A549 (cell line): ENCODE results near the gene UNC5A.

Experiments used
- CBX2 ChIP-seq: fragments of 200-600 bp; sonication (generic); IDR thresholded peaks from 2 replicates; pipeline ENCODE4 v1.6.1; 2016; ENCODE audit warnings: low read depth, mild to moderate bottlenecking, borderline replicate concordance
- CEBPB ChIP-seq, 2 experiments: fragments of >200 bp in 1 of 2; sonication (Bioruptor Twin) in 1 of 2; formaldehyde crosslinking in 1 of 2; IDR thresholded peaks; 2 replicates each; pipeline ENCODE4 v1.6.1; 2012 to 2016
- CHD2 ChIP-seq: fragments of 150-350 bp; IDR thresholded peaks from 2 replicates; pipeline ENCODE4 v1.6.1; 2014; ENCODE audit warnings: low read length; ENCODE audit not compliant: partially characterized antibody
- ESRRA ChIP-seq: fragments of 150-350 bp; IDR thresholded peaks from 2 replicates; pipeline ENCODE4 v1.6.1; 2014; ENCODE audit warnings: mild to moderate bottlenecking, low read length, borderline replicate concordance
- POLR2A ChIP-seq: IDR thresholded peaks from 2 replicates; pipeline ENCODE4 v1.6.1; 2012; ENCODE audit warnings: mild to moderate bottlenecking, low read length
- RAD21 ChIP-seq, 2 experiments: fragments of >200 bp in 1 of 2; sonication (Bioruptor Twin) in 1 of 2; formaldehyde crosslinking in 1 of 2; IDR thresholded peaks in 1 of 2; conservative IDR thresholded peaks in 1 of 2; 2 replicates in 1 of 2; 3 replicates in 1 of 2; pipeline ENCODE4 v1.6.1; 2012 to 2018; ENCODE audit warnings: inconsistent platforms in 1 of 2
- SMC3 ChIP-seq: fragments of >200 bp; sonication (Bioruptor Twin); formaldehyde crosslinking; IDR thresholded peaks from 3 replicates; pipeline ENCODE4 v1.6.1; 2018; ENCODE audit warnings: inconsistent platforms
- TF ChIP-seq, protein P1 (sequence below): fragments of >200 bp; sonication (Bioruptor Twin); formaldehyde crosslinking; IDR thresholded peaks from 3 replicates; pipeline ENCODE4 v1.5.1; 2016
- TF ChIP-seq, protein P2 (sequence below): fragments of 150-350 bp; IDR thresholded peaks from 2 replicates; pipeline ENCODE4 v1.6.1; 2014; ENCODE audit warnings: low read depth, mild to moderate bottlenecking, low read length

DNA sequence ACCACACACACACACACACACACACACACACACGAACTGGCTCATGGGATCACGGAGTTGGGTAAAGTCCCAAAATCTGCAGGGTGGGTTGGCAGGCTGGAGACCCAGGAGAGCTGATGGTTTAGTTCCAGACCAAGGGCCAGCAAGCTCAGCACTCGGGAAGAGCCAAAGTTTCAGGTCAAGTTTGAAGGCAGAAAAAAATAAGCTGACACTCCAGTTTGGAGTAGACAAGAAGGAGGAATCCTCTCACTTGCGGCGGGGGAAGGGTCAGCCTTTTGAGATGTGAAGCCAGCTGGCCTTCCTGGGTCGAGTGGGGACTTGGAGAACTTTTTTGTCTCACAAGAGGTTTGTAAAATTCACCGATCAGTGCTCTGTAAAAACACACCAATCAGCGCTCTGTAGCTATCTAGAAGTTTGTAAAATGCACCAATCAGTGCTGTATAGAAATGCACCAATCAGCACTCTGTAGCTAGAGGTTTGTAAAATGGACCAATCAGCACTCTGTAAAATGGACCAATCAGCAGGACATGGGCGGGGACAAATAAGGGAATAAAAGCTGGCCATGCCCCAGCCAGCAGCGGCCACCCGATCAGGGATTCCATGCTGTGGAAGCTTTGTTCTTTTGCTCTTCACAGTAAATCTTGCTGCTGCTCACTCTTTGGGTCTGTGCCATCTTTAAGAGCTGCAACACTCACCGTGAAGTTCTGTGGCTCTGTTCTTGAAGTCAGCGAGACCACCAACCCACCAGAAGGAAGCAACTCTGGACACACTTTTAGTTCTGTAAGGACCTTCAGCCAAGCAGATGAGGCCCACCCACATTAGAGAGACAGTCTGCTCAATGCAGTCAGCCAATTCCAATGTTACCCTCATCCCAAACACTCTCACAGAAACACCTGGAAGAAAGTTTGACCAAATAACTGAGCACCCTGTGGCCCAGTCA lies 37.8 kb upstream of the UNC5A start:
- TF ChIP-seq CBX2 (no peak), RAD21 (conservative IDR thresholded peaks at IDR 0.05 in 1 of 2, IDR thresholded peaks at IDR 0.05 in 1 of 2) (no peak), CHD2 (no peak), POLR2A (no peak), SMC3 (no peak), CEBPB (IDR thresholded peaks at IDR 0.05) (no peak), ESRRA (no peak)
- TF ChIP-seq, protein P1, sequence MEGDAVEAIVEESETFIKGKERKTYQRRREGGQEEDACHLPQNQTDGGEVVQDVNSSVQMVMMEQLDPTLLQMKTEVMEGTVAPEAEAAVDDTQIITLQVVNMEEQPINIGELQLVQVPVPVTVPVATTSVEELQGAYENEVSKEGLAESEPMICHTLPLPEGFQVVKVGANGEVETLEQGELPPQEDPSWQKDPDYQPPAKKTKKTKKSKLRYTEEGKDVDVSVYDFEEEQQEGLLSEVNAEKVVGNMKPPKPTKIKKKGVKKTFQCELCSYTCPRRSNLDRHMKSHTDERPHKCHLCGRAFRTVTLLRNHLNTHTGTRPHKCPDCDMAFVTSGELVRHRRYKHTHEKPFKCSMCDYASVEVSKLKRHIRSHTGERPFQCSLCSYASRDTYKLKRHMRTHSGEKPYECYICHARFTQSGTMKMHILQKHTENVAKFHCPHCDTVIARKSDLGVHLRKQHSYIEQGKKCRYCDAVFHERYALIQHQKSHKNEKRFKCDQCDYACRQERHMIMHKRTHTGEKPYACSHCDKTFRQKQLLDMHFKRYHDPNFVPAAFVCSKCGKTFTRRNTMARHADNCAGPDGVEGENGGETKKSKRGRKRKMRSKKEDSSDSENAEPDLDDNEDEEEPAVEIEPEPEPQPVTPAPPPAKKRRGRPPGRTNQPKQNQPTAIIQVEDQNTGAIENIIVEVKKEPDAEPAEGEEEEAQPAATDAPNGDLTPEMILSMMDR: no peak
- TF ChIP-seq, protein P2, sequence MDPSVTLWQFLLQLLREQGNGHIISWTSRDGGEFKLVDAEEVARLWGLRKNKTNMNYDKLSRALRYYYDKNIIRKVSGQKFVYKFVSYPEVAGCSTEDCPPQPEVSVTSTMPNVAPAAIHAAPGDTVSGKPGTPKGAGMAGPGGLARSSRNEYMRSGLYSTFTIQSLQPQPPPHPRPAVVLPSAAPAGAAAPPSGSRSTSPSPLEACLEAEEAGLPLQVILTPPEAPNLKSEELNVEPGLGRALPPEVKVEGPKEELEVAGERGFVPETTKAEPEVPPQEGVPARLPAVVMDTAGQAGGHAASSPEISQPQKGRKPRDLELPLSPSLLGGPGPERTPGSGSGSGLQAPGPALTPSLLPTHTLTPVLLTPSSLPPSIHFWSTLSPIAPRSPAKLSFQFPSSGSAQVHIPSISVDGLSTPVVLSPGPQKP: no peak
